HG03558 (cell line): ENCODE data around the gene SYCP2.

Experiments used
- ATAC-seq: cut with Tn5 transposase; IDR thresholded peaks from one replicate; pipeline ENCODE4 v1.9.1; 2021; ENCODE audit warnings: moderate number of reproducible peaks; ENCODE audit not compliant: unreplicated experiment; ENCODE audit errors: extremely low read depth

The SYCP2 gene

DNA sequence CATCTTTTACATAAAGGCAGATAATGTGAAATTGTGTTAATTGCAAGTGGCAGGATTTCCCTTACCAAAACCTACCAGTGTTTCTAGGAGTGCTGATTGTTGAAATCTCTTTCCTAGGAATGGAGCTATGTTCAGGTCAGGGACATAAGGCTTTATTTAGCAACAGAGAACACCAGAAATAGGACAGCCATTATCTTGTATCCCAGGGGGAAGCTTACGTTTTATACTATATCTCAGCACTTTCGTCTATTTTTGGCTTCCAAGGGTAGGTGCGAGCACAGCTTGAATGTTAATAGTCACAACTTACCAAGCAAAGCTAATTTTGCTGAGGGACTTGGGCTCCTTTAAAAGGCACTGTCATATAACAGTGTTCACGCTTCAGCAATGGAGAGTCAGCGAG is 94.0 kb downstream of the SYCP2 start:
- no peak for ATAC-seq

DNA sequence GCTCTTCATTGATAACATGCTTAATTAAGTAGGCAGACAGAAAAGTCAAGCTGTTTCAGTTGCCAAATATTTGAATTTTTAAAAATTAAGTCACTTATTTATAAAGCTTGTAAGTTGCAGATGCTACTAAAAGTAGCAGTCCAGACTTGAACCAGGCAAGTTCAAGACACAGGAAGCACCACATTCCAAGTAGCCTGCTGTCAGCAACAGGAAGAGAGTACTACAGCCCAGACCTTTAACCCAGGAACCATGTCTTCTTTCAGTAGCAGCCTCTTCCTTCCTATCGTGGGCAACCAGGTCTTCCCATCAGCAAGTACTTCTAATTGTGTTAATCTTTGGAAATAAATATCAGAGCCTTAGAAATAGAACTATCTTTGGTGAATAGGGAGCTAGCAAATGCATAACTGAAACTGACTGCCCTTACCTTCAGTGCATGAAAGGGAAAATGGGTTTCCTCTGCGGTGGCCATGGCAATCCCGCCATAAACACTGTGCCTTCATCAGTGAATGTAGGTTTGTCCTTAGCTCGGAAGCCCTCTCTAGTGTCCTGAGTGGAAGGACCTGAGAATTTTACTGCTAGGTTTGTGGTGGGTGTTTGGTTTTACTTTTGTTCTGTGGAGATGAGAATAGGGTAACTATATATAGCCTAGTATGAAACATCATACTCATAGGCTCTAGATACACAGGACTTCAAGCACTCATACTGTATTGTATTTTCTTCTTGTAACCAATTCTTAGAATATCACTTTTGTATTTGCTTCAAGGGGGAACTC is 95.6 kb downstream of the SYCP2 start:
- no peak for ATAC-seq

DNA sequence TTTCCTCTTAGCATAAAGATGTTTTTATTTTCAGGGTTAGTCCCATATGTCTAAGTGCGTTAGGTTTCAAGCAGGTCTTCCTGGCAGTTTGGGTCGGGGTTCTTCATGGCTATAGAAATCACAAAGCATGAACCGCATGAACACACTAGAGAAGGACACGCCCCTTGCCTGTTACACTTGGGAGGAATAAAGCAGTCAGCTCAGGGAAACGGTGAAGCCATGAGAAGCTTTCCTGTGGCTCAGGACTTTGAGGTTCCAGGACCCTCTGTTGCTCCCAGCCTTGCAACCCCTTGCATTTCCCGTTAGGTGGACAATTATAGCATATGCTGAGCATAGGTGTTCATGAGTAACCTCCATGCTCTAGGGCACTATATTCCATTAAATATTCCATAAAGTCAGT is 96.7 kb downstream of the SYCP2 start:
- ATAC-seq, result no peak

DNA sequence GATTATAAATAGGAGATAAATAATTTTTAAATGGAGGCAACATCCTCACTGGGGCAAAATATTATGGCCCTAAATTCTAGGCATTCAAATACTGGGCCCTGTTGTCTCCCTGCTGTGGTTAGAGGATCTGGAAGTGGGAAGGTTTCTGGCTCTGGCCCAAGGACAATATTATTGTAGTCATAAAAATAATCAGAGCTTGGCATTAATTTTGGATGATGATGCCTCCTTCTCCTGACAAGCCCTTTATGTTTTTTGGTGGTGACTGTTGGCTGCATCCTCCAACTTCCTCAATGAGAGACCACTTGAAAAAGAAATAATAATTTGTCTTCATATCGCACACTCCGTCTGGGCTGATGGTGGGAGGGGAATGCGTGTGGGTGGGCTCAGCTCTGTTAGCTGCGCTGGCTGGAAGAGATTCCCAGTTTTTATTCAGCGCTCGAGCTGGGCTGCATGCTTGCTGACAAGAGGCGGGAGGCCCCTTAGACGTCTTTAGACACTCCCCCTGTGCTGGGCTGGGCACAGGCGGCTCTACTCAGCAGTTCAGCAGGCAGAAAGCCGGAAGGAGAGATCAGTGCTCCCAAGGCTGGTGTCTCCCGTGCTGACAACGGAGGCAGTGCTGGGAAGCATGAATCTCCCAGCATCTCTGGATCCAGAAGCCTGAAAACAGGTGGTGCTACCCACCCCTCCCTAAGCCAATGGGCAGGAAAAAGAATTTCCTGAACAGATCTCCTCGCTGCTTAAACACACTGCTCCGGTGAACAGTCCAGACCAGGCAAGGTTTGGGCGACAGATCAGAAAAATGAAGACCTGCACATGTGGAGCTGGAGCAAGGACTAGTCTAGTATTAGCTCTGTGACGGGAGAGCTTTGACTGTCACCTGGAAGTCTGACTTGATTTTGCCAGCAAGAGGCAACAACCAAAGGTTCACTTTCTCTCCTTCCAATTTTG is 97.7 kb downstream of the SYCP2 start:
- ATAC-seq, result no peak

DNA sequence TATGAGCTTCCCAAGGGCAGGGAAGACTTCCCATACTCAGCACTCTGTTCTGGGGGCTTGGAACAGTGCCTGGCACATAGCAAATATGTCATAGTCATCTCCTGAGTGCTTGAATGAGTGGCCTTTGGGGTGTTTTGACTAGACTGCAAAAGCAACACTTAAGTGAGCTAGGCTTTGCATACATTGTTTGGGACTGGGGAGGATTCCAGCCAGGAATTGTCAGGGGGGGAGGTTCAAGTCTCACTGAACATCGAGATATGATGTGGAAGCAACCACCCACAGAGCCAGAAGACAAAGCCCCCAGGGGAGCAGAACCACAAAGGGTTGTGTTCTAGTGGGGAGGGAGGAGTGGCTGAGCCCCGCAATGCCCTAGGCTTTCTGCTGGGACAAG is 98.4 kb downstream of the SYCP2 start:
- ATAC-seq, result no peak

DNA sequence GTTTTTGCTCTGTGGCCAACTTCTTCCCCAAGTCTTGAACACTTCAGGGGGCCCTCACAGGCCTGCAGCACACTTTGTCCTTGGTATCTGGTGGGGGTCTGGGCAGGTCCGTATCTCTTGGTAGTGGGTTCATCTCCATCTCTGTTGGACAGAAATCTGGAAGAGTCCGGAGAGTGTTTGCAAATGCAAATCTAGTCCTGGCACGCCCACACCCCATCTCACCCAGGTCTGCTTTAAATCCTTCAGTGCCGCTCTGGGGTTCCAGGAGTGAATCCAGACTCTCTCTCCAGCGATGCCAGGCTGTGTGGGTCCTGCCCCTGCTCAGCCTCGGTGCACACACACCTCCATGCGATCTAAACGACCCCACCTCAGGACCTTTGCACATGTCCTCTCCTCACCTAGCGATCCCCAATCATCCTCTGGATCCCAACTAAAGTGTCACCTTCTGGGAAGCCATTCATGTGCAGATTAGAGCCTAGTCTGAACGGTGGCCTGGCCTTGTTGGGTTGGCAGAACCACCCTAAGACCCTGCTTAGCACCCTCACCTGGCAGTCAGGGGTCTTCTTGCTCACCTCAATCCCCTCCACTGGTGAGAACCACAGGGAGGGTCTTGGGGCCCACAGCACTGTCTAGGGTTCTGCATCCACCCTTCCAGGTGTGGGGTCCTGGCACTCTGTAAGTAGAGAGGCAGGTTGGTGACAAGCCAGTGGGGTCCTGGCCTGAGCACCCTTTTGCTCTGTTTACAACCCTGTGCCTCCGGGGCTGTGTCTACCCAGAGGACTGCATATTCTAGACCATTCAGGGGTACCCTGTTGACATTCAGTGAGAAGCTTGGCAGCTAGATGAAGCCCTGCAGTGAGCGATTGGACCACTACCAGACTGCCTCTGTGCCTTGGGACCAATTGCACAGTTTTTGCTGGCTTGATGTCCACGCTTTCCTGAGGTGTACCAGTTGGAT is 100.8 kb downstream of the SYCP2 start:
- no peak for ATAC-seq

DNA sequence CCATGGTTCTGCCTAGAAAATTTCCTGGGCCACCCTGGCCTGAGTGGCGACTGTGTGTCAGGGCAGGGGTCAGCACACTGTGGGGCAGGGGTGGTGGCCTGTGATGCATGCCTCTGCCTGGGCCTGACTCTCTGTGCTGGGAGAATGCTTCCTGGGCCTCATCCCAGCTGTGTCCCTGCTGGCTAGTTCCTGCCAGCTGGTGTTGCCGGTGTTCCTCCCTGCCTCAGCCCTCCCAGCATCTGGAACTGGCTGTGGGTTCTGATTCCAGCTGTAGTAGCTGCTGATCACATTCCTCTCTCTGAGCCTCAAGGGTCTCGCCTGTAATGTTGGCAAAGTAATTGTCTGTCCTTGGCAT is 101.5 kb downstream of the SYCP2 start:
- ATAC-seq, result no peak

DNA sequence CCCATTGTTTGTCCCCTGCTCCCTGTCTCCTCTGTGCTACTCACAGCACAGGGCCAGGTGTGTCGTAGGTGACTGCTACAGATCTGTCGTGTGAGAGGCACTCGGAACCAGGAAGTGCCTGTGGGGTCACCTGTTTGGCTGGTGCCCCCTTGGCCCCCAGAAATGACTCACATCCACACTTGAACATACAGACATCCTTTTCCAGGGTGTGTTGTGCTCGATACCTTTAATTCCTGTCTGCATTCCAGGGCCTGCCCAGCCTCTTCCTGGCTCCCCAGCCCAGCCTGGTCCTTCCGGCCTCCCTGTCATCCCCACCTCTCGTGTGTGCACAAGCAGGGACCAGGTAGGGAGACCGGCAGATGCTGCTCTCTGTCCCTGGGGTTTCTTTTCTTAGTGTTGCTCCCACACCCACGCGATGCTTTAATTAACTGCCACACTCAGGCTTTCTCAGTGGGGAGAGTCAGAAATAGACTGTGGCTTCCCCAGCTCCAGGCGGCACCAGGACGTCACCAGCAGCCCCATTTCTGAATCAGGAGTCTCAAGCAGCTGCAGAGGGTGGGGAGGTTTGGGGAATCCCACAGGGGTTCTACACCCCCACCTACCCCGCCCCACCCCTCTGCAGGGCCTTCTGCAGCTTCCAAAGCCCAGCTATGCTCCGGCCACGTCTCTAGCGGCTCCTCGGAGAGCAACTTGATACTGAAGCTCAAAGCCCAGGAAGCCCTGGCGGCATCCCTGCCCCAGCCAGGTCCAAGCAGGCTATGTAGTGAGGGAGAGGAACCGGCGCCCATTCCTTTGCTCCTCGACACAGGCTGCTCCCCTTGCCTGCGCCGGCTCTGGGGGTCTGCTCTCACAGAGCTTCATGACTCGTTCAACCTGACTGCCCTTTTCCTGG is 102.2 kb downstream of the SYCP2 start:
- ATAC-seq, result no peak

DNA sequence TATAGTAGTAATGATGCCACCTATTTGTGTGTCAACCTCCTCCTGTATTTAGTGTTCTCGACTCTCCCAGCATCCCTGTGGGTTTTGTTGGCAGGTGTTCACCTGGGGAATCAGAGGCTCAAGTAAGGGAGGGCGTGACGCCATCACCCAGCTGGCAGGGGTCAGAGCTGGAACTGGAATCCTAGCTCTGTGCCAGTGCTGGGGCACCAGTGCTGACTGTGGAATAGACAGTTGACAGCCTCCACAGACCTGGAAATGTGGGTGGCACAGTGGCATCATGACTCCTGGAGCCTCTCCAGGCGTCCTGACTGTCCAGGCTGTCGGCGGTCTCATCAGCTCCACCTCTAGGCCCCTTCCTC is 102.8 kb downstream of the SYCP2 start:
- no peak for ATAC-seq

DNA sequence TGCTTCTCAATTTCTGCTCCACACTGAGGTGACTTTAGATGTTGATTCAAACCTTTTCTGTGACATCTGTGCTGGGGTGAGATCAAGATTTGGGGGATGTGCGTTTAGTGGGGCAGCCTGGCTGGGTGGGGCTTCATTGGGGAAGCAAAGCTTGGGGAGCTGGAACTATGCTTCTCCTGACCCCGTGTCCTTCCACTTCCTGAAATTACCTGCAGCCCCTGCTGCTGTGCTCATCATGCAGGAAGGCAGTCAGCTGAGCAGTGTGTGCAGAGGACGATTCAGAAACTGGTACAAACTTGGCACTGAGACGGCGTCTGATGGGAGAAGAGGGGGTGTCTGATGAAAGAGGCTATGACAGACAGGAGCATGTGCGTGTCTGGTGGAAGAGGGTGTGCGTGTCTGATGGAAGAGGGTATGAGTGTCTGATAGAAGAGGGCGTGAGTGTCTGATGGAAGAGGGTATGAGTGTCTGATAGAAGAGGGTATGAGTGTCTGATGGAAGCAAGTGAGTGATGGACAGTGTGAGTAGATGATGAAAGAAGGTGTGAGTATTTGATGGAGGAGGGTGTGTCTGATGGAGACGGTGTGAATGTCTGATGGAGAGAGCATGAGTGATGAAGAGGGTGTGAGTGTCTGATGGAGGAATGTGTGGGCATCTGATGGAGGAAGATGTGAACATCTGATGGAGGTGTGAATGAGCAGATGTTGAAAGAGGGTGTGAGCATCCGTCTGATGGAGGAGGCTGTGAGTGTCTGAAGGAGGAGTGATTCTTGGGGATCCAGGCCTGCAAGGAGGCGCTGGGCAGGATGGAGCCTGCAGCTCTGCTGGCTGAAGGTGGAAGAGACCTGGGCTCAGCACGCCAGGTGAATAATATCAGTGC is 103.4 kb downstream of the SYCP2 start:
- no peak for ATAC-seq

DNA sequence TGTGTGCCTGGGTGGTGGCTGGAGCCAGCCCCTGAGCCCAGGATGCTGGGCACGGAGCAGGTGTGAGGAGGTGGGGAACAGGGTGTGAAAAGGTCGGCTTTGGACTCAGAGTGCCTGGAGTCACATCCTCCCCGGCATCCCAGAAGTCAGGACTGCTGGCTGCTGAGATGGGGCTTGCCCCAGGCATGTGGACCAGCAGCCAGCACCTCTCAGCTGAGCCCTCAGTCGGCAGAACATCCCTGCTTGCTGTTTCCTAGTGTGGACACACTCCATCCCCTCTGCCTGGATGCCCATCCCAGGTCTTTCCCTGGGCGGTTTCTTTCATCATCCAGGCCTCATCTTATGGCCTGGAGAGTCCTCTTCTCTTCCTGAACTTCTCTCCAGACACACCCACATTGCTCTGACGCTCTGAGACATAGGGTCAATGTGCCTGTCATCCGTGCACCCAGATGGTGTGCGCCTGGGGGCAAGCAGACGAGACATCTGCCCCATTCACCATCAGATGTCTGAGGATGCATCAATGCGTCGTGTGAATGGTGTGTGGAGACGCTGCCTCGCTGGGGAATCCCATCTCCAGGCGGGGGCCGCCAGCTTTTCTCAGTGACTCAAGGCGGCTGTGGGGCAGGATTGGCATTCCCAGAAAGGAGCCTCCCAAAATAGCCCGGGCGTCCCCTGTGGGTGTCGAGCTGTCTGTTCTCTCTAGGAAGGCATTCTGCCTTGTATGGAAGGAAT is 104.2 kb downstream of the SYCP2 start:
- no peak for ATAC-seq

DNA sequence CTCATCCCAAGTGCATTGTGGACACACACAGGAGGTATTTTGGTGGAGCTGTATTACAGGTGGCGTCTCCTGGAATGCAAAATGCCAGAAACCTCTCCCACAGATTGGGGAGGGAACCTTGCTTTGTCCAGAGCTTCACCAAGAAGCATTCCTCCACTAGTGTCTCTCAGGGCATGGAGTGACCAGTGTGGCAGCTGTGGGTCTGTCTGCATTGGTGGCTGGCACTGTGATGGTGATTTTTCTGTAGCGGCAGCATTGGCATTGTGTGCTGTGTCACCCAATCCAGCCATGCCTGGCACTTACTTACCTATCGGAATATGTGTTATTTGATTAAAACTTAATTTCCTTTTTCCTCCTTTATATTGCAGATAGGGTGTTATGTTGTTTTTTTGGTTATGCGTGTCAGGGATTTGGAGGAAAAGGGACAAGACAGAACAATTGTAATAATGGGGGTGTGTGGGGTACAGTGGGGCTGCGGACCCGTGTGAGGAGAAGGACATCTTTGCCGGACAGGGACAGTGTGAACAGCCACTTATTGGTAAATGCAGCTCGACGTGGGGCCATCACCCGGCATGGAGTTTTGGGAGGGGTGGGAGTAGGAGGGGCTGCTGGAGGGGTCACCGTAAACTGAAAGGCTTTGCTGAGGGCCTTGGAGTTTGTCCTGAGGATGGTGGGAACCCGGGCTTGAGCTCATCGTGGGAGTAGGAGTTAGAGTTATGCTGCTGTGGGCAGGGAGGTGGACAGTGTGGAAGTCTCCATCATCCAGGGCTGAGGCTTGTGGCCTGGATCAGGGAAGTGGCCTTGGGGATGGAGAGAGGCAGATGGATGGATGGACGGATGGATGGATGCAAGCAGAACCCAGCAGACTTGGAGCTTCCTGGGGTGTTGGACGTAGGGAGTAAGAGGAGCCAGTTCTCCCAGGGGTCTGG is 105.0 kb downstream of the SYCP2 start:
- no peak for ATAC-seq

DNA sequence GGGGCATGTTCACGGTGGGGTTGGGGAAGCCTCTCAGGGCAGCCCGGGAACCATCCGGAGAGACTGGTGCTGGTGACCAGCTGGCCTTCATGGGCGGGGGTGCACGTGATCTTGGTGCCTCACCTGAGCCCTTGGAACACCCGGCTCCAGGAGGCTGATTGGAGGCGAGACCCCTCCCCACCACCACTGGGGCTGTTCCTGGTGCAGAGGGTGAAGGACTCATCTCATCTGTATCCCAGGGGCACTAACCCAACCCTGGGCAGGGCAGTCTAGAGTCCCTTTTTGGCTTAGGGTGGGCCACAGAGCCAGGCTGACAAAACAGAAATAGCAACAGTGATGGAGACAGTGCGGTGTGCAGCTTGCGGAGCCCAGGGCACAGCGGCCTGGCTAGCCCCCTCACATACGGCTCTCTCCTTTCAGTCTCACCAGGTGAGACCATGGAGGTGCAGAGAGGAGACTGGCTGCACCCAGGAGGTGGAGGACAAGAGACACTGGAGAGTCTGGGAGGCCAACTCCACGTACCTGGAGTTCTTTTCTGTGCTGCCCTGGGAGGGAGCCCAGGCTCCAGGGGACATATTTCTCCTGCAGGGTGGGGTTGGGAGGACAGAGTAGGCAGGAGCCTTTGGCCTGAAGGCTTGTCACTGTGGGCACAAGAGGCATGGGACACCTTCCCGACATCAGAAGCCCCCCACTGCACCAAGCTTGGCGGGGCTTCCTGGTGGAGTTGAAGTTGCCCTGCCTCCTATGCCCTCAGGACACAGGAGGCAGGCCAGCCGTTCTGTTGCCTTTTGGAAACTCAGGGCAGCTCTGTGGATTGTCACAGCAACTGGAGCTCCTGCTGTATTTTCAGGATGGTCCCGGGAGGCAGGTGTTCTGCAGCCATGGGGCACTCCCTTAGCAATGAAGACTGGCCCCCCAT is 106.0 kb downstream of the SYCP2 start:
- no peak for ATAC-seq

DNA sequence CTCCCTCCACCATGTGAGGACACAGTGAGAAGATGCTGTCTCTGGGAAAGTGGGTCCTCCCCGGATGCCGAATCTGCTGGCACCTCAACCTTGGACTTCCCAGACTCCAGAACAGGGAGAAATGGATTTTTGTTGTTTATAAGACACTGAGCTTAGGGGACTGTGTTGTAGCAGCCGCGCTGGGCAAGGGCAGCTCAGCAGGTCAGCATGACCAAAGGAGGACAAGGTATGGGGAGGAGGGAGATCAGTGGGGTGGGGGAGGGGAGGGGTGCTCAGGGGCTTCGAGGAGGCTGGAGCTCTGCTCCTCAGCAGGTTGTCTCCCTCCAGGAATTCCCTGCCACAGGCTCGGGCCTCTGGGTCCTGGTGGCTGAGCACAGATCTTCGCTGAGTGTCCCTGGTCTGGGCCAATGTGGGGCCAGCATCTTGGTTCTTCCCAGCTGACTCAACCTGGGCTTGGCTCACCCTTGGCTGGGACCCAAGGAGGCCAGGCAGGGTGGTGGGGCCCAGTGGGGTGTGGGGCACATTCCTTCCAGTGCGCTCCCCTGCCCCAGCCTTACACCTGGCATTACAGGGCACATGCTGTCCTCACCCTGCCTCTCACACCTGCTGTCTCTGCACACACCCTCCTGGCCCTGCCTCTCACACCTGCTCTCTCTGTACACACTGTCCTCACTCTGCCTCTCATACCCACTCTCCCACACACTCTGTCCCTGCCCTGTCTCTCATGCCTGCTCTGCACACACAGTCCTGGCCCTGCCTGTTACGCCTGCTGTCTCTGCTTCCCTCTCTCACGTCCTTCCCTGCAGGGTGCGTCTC is 107.3 kb downstream of the SYCP2 start:
- no peak for ATAC-seq

DNA sequence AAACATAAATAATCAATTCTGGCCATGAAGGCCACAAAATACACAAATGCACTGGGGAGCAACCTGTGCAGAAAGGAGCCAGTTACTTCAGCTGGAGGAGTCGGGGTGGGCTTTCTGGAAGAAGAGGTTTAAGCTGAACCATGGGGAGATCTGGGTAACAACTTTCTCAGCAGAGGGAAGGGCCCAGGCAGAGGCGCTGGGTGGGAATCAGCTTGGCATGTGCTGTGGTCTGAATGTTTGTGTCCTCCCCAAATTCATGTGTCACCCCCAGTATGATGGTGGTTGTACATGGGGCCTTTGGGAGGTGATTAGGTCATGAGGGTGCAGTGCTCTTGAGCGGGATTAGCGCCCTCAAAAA is 107.9 kb downstream of the SYCP2 start:
- ATAC-seq, result no peak
